Dendritic cell treated with granulocyte-macrophage colony-stimulating factor and Interleukin-4, amounts not matched to agents 40 ng/mL and 50 ng/mL, for 4 days (primary cell): Measurements from ENCODE around the gene PPP3CA.

Source experiments
- H3K27ac Mint-ChIP-seq: one replicate; pipeline ENCODE4 v1.8.0; 2022; ENCODE audit warnings: mild to moderate bottlenecking, mixed read lengths
- H3K27me3 Mint-ChIP-seq: one replicate; pipeline ENCODE4 v1.8.0; 2022; ENCODE audit warnings: mild to moderate bottlenecking, mixed read lengths
- H3K36me3 Mint-ChIP-seq: one replicate; pipeline ENCODE4 v1.8.0; 2022; ENCODE audit warnings: low read depth, mixed read lengths
- H3K4me1 Mint-ChIP-seq: one replicate; pipeline ENCODE4 v1.8.0; 2022; ENCODE audit warnings: low read depth, mixed read lengths
- H3K4me3 Mint-ChIP-seq: one replicate; pipeline ENCODE4 v1.8.0; 2022; ENCODE audit warnings: mild to moderate bottlenecking, moderate library complexity, mixed read lengths
- H3K9me3 Mint-ChIP-seq: one replicate; pipeline ENCODE4 v1.8.0; 2022; ENCODE audit warnings: mixed read lengths
- intact Hi-C: fragments of 100-400 bp; cut with micrococcal nuclease; formaldehyde crosslinking; loops from one replicate; pipeline ENCODE4 v1.15.0; 2022

The PPP3CA gene

GRCh38 chr4:101290654-101291053 is 56.7 kb downstream of the PPP3CA start:
- H3K4me1 Mint-ChIP-seq, result peaks cover 39% of the 10 kb centered on the region
- H3K27ac Mint-ChIP-seq, result no peak overlapping the region
- no peak overlapping the region for H3K4me3 Mint-ChIP-seq
- no peaks in the 10 kb centered on the region for H3K36me3 Mint-ChIP-seq
- H3K27me3 Mint-ChIP-seq, result no peaks in the 10 kb centered on the region
- no peaks in the 10 kb centered on the region for H3K9me3 Mint-ChIP-seq
- intact Hi-C loops, result no loop called here

- Mint-ChIP-seq H3K4me1 (peaks cover 44% of the 10 kb centered on the region), H3K27ac (no peak overlapping the region), H3K27me3 (no peaks in the 10 kb centered on the region), H3K36me3 (no peaks in the 10 kb centered on the region), H3K4me3 (no peak overlapping the region), H3K9me3 (no peaks in the 10 kb centered on the region)
- intact Hi-C loops, result no loop called here
Observed at GRCh38 chr4:101289306-101289705, 58.0 kb downstream of the PPP3CA start.

- intact Hi-C loops, result no loop called here
- peaks cover 44% of the 10 kb centered on the region for H3K4me1 Mint-ChIP-seq
- H3K36me3 Mint-ChIP-seq, result no peaks in the 10 kb centered on the region
- no peaks in the 10 kb centered on the region for H3K27me3 Mint-ChIP-seq
- H3K9me3 Mint-ChIP-seq, result no peaks in the 10 kb centered on the region
- peak overlapping the region; percentile 53 for H3K4me3 Mint-ChIP-seq
- H3K27ac Mint-ChIP-seq, result peak overlapping the region; percentile 69
Observed at GRCh38 chr4:101288365-101289145, 58.8 kb downstream of the PPP3CA start.

- H3K27me3 Mint-ChIP-seq, result no peaks in the 10 kb centered on the region
- no peaks in the 10 kb centered on the region for H3K36me3 Mint-ChIP-seq
- intact Hi-C loops, result no loop called here
- H3K27ac Mint-ChIP-seq, result no peak overlapping the region
- H3K4me1 Mint-ChIP-seq, result peaks cover 40% of the 10 kb centered on the region
- H3K4me3 Mint-ChIP-seq, result no peak overlapping the region
- no peaks in the 10 kb centered on the region for H3K9me3 Mint-ChIP-seq
Observed at GRCh38 chr4:101287324-101287723, 60.0 kb downstream of the PPP3CA start.

- Mint-ChIP-seq H3K4me3 (no peak overlapping the region), H3K27me3 (no peaks in the 10 kb centered on the region), H3K36me3 (no peaks in the 10 kb centered on the region), H3K4me1 (peaks cover 40% of the 10 kb centered on the region), H3K27ac (no peak overlapping the region), H3K9me3 (no peaks in the 10 kb centered on the region)
- intact Hi-C loops, result no loop called here
Observed at GRCh38 chr4:101286663-101287062, 60.7 kb downstream of the PPP3CA start.

- intact Hi-C loops, result no loop called here
- no peak overlapping the region for H3K4me3 Mint-ChIP-seq
- H3K9me3 Mint-ChIP-seq, result no peaks in the 10 kb centered on the region
- peaks cover 36% of the 10 kb centered on the region for H3K4me1 Mint-ChIP-seq
- H3K27me3 Mint-ChIP-seq, result no peaks in the 10 kb centered on the region
- no peak overlapping the region for H3K27ac Mint-ChIP-seq
- H3K36me3 Mint-ChIP-seq, result no peaks in the 10 kb centered on the region
Observed at GRCh38 chr4:101285985-101286384, 61.3 kb downstream of the PPP3CA start.

- Mint-ChIP-seq H3K9me3 (no peaks in the 10 kb centered on the region), H3K4me3 (no peak overlapping the region), H3K4me1 (peaks cover 44% of the 10 kb centered on the region), H3K36me3 (no peaks in the 10 kb centered on the region), H3K27me3 (no peaks in the 10 kb centered on the region), H3K27ac (no peak overlapping the region)
- intact Hi-C loops, result no loop called here
Observed at GRCh38 chr4:101284546-101284945, 62.8 kb downstream of the PPP3CA start.

GRCh38 chr4:101283434-101283833 is 63.9 kb downstream of the PPP3CA start:
- H3K4me3 Mint-ChIP-seq, result no peak overlapping the region
- no peak overlapping the region for H3K27ac Mint-ChIP-seq
- intact Hi-C loops, result no loop called here
- peaks cover 42% of the 10 kb centered on the region for H3K4me1 Mint-ChIP-seq
- no peaks in the 10 kb centered on the region for H3K9me3 Mint-ChIP-seq
- no peaks in the 10 kb centered on the region for H3K27me3 Mint-ChIP-seq
- no peaks in the 10 kb centered on the region for H3K36me3 Mint-ChIP-seq

- intact Hi-C loops, result no loop called here
- Mint-ChIP-seq H3K4me1 (peaks cover 38% of the 10 kb centered on the region), H3K9me3 (no peaks in the 10 kb centered on the region), H3K4me3 (no peak overlapping the region), H3K27me3 (no peaks in the 10 kb centered on the region), H3K27ac (no peak overlapping the region), H3K36me3 (no peaks in the 10 kb centered on the region)
Observed at GRCh38 chr4:101282076-101282844, 65.1 kb downstream of the PPP3CA start.

- Mint-ChIP-seq H3K36me3 (no peaks in the 10 kb centered on the region), H3K27ac (peak overlapping the region; percentile 71), H3K4me3 (no peak overlapping the region), H3K9me3 (no peaks in the 10 kb centered on the region), H3K4me1 (peaks cover 43% of the 10 kb centered on the region), H3K27me3 (no peaks in the 10 kb centered on the region)
- intact Hi-C loops, result no loop called here
Observed at GRCh38 chr4:101280866-101281600, 66.3 kb downstream of the PPP3CA start.

GRCh38 chr4:101279377-101279871 is 67.9 kb downstream of the PPP3CA start:
- intact Hi-C loops, result loop anchor here (5.0 kb wide), 1 partner anchor 68 kb away; the partner anchor contains the start of gene PPP3CA
- Mint-ChIP-seq H3K27me3 (no peaks in the 10 kb centered on the region), H3K27ac (peak overlapping the region; percentile 71), H3K36me3 (no peaks in the 10 kb centered on the region), H3K9me3 (no peaks in the 10 kb centered on the region), H3K4me3 (peak overlapping the region; percentile 53), H3K4me1 (peaks cover 46% of the 10 kb centered on the region)

GRCh38 chr4:101277671-101278070 is 69.7 kb downstream of the PPP3CA start:
- H3K27me3 Mint-ChIP-seq, result no peaks in the 10 kb centered on the region
- H3K36me3 Mint-ChIP-seq, result no peaks in the 10 kb centered on the region
- no peak overlapping the region for H3K27ac Mint-ChIP-seq
- intact Hi-C loops, result loop anchor here (5.0 kb wide), 1 partner anchor 70 kb away; the partner anchor contains the start of gene PPP3CA
- peaks cover 41% of the 10 kb centered on the region for H3K4me1 Mint-ChIP-seq
- no peaks in the 10 kb centered on the region for H3K9me3 Mint-ChIP-seq
- H3K4me3 Mint-ChIP-seq, result no peak overlapping the region

GRCh38 chr4:101276661-101277060 is 70.7 kb downstream of the PPP3CA start:
- Mint-ChIP-seq H3K4me1 (peaks cover 43% of the 10 kb centered on the region), H3K27ac (no peak overlapping the region), H3K36me3 (no peaks in the 10 kb centered on the region), H3K9me3 (no peaks in the 10 kb centered on the region), H3K4me3 (no peak overlapping the region), H3K27me3 (no peaks in the 10 kb centered on the region)
- intact Hi-C loops, result loop anchor here (5.0 kb wide), 1 partner anchor 71 kb away; the partner anchor contains the start of gene PPP3CA
